Mesenchymal stem cell (in vitro differentiated cells and primary cell): Measurements from ENCODE around the gene SLC9A5.

Experiments
- DNase-seq: peaks from one replicate; pipeline ENCODE4 v3.0.0-alpha.2; 2013
- H2AFZ ChIP-seq: one replicate; pipeline ENCODE4 v1.6.1; 2013; ENCODE audit warnings: low read depth, mild to moderate bottlenecking, control low read depth, inconsistent platforms, low read length, moderate library complexity
- H2AK5ac ChIP-seq: 2 replicates; pipeline ENCODE4 v1.6.1; 2013; ENCODE audit warnings: low read length, moderate library complexity, mild to moderate bottlenecking, inconsistent platforms; ENCODE audit not compliant: severe bottlenecking
- H2BK120ac ChIP-seq: one replicate; pipeline ENCODE4 v1.6.1; 2013; ENCODE audit warnings: low read depth, mild to moderate bottlenecking, inconsistent platforms, low read length, moderate library complexity
- H2BK12ac ChIP-seq, 2 experiments: one replicate each; pipeline ENCODE4 v1.6.1; 2013; ENCODE audit warnings: inconsistent platforms in 2 of 2, low read length in 2 of 2, mild to moderate bottlenecking in 2 of 2, moderate library complexity in 2 of 2, control low read depth in 1 of 2
- H2BK15ac ChIP-seq: one replicate; pipeline ENCODE4 v1.6.1; 2013; ENCODE audit warnings: mild to moderate bottlenecking, low read depth, inconsistent platforms; ENCODE audit not compliant: poor library complexity, severe bottlenecking
- H2BK5ac ChIP-seq: 2 replicates; pipeline ENCODE4 v1.6.1; 2013; ENCODE audit warnings: low read depth, mild to moderate bottlenecking, low read length, control low read depth, inconsistent platforms; ENCODE audit not compliant: poor library complexity, severe bottlenecking
- H3K14ac ChIP-seq, 2 experiments: one replicate each; pipeline ENCODE4 v1.6.1; 2013; ENCODE audit warnings: inconsistent platforms in 2 of 2, low read length in 2 of 2, control low read depth in 1 of 2, mild to moderate bottlenecking in 1 of 2, moderate library complexity in 1 of 2
- H3K18ac ChIP-seq, 2 experiments: one replicate each; pipeline ENCODE4 v1.6.1; 2013; ENCODE audit warnings: inconsistent platforms in 2 of 2, low read length in 2 of 2, control low read depth in 1 of 2, low read depth in 1 of 2, mild to moderate bottlenecking in 1 of 2
- H3K23ac ChIP-seq, 2 experiments: one replicate each; pipeline ENCODE4 v1.6.1; 2013; ENCODE audit warnings: inconsistent platforms in 2 of 2, low read length in 2 of 2, mild to moderate bottlenecking in 2 of 2, moderate library complexity in 2 of 2, control low read depth in 1 of 2
- H3K27ac ChIP-seq: 2 replicates; pipeline ENCODE4 v1.5.1; 2013; ENCODE audit warnings: mild to moderate bottlenecking, moderate library complexity, low read length, control low read depth, inconsistent platforms; ENCODE audit not compliant: poor library complexity, severe bottlenecking
- H3K27me3 ChIP-seq, 2 experiments: 2 replicates each; pipeline versions ENCODE4 v1.6.1 to v1.7.0; 2013; ENCODE audit warnings: low read length in 2 of 2, mild to moderate bottlenecking in 2 of 2, moderate library complexity in 2 of 2, control low read depth in 1 of 2, inconsistent platforms in 1 of 2; ENCODE audit not compliant: control insufficient read depth in 1 of 2, insufficient read depth in 1 of 2
- H3K36me3 ChIP-seq, 2 experiments: 2 replicates each; pipeline versions ENCODE4 v1.6.1 to v1.7.0; 2013; ENCODE audit warnings: low read length in 2 of 2, control low read depth in 1 of 2, inconsistent platforms in 1 of 2, low read depth in 1 of 2, mild to moderate bottlenecking in 1 of 2; ENCODE audit not compliant: insufficient read depth in 2 of 2, control insufficient read depth in 1 of 2
- H3K4ac ChIP-seq, 2 experiments: one replicate each; pipeline ENCODE4 v1.6.1; 2013; ENCODE audit warnings: inconsistent platforms in 2 of 2, low read length in 2 of 2, mild to moderate bottlenecking in 2 of 2, moderate library complexity in 2 of 2, control low read depth in 1 of 2, low read depth in 1 of 2
- H3K4me1 ChIP-seq: 2 replicates; pipeline ENCODE4 v1.6.1; 2013; ENCODE audit warnings: low read depth, low read length, control low read depth; ENCODE audit not compliant: control insufficient read depth, insufficient read depth
- H3K4me2 ChIP-seq: 2 replicates; pipeline ENCODE4 v1.6.1; 2013; ENCODE audit warnings: low read length, mild to moderate bottlenecking, inconsistent platforms; ENCODE audit not compliant: poor library complexity, severe bottlenecking
- H3K4me3 ChIP-seq, 2 experiments: 2 replicates each; pipeline versions ENCODE4 v1.5.1 to v1.7.0; 2013; ENCODE audit warnings: low read length in 2 of 2, mild to moderate bottlenecking in 2 of 2, control low read depth in 1 of 2, low read depth in 1 of 2; ENCODE audit not compliant: insufficient read depth in 1 of 2
- H3K79me1 ChIP-seq: replicated peaks from 2 replicates; pipeline ENCODE4 v1.6.1; 2013; ENCODE audit warnings: mild to moderate bottlenecking, control low read depth, low read length, inconsistent platforms; ENCODE audit not compliant: poor library complexity, severe bottlenecking
- H3K9ac ChIP-seq: 2 replicates; pipeline ENCODE4 v1.7.0; 2013; ENCODE audit warnings: mild to moderate bottlenecking, low read length, moderate library complexity
- H3K9me3 ChIP-seq: 2 replicates; pipeline ENCODE4 v1.7.0; 2013; ENCODE audit warnings: mild to moderate bottlenecking, low read length; ENCODE audit not compliant: control insufficient read depth
- H4K8ac ChIP-seq: one replicate; pipeline ENCODE4 v1.6.1; 2013; ENCODE audit warnings: inconsistent platforms, mild to moderate bottlenecking, low read length, moderate library complexity
- H4K91ac ChIP-seq: one replicate; pipeline ENCODE4 v1.6.1; 2013; ENCODE audit warnings: mild to moderate bottlenecking, low read length, inconsistent platforms
- WGBS: methylation state at CpG from one replicate; pipeline ENCODE4 v1.1.7; 2013; ENCODE audit warnings: mixed read lengths; 5-methylcytosine and 5-hydroxymethylcytosine counted together

SLC9A5 gene

DNA sequence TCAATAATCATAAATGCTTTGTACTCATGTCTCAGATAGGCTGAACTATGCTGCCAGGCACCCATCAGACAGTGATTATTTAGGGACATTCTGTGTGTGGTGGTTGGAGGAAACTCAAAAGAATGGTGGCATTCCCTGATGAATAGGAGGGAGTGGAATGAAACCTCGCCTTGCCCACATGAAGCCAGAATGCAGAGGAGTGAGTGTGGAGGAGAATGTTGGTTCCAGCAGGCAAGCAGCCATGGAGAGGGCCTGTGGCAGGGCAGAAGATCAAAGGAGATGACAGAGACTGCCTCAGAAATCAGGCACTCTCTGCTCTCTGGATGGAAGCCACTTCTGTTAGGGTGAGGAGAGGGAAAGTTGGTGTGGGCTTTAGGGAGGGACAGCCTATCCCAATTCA is 55.2 kb downstream of the SLC9A5 start:
- no peak for DNase-seq
- Histone ChIP-seq H3K9ac (no peak overlapping the region), H2BK120ac (no peak overlapping the region), H3K4me2 (no peak overlapping the region), H2AFZ (no peak overlapping the region), H3K14ac (no peak overlapping the region), H3K4ac (no peak overlapping the region), H2BK12ac (no peak overlapping the region), H3K18ac (no peak overlapping the region), H4K8ac (no peak overlapping the region), H3K79me1 (no peaks in the 10 kb centered on the region), H2BK15ac (no peak overlapping the region), H3K9me3 (no peaks in the 10 kb centered on the region), H2BK5ac (no peak overlapping the region), H3K4me1 (peaks cover 3% of the 10 kb centered on the region), H3K36me3 (no peaks in the 10 kb centered on the region), H3K27ac (no peak overlapping the region), H2AK5ac (no peak overlapping the region), H4K91ac (no peak overlapping the region), H3K23ac (no peak overlapping the region), H3K27me3 (peaks cover 0 to 8% of the 10 kb centered on the region in 2 experiments), H3K4me3 (no peak overlapping the region)
- 83% methylated on average over 1 of the region's 1 CpG for WGBS

- no peak overlapping the region for H2AFZ ChIP-seq
- H3K9ac ChIP-seq, result no peak overlapping the region
- no peak overlapping the region for H3K23ac ChIP-seq
These were observed 56.7 kb downstream of the SLC9A5 start for GRCh38 chr16:67305216-67306071.

GRCh38 chr16:67310561-67310960 is 61.8 kb downstream of the SLC9A5 start:
- Histone ChIP-seq H2BK12ac (peak overlapping the region; percentile 85 to 88), H2BK120ac (peak overlapping the region; percentile 54), H2BK15ac (no peak overlapping the region), H3K4ac (peak overlapping the region; percentile 35 to 45), H3K27me3 (no peaks in the 10 kb centered on the region), H3K14ac (no peak overlapping the region), H2AFZ (no peak overlapping the region), H3K79me1 (no peaks in the 10 kb centered on the region), H3K9ac (no peak overlapping the region), H2AK5ac (no peak overlapping the region), H3K4me3 (no peak overlapping the region), H4K91ac (peak overlapping the region; percentile 94), H2BK5ac (no peak overlapping the region), H4K8ac (no peak overlapping the region), H3K36me3 (no peaks in the 10 kb centered on the region), H3K4me2 (no peak overlapping the region), H3K9me3 (no peaks in the 10 kb centered on the region), H3K4me1 (peaks cover 4% of the 10 kb centered on the region), H3K18ac (peak overlapping the region; percentile 49 to 74), H3K27ac (no peak overlapping the region), H3K23ac (no peak overlapping the region)
- peak; percentile 14 for DNase-seq
- WGBS, result 96% methylated on average over 3 of the region's 3 CpGs

More at GRCh38 chr16:67305216-67306071, 56.7 kb downstream of the SLC9A5 start:
- H2BK120ac ChIP-seq, result no peak overlapping the region
- H3K4me1 ChIP-seq, result peaks cover 3% of the 10 kb centered on the region
- no peaks in the 10 kb centered on the region for H3K9me3 ChIP-seq
- peaks cover 0 to under 1% of the 10 kb centered on the region in 2 experiments for H3K27me3 ChIP-seq
- H3K79me1 ChIP-seq, result no peaks in the 10 kb centered on the region
- no peak overlapping the region for H4K91ac ChIP-seq
- no peak overlapping the region for H2BK5ac ChIP-seq
- no peak overlapping the region for H3K4me3 ChIP-seq
- H2BK12ac ChIP-seq, result no peak overlapping the region
- no peak overlapping the region for H3K27ac ChIP-seq
- no peak overlapping the region for H3K4me2 ChIP-seq
- H2AK5ac ChIP-seq, result no peak overlapping the region
- H3K4ac ChIP-seq, result no peak overlapping the region
- no peak overlapping the region for H3K18ac ChIP-seq
- H3K14ac ChIP-seq, result no peak overlapping the region
- H3K36me3 ChIP-seq, result no peaks in the 10 kb centered on the region
- WGBS, result 87% methylated on average over 13 of the region's 13 CpGs
- H4K8ac ChIP-seq, result no peak overlapping the region
- H2BK15ac ChIP-seq, result no peak overlapping the region
- no peak for DNase-seq

GRCh38 chr16:67311607-67312488 is 63.1 kb downstream of the SLC9A5 start:
- no peak overlapping the region for H3K4me2 ChIP-seq
- H3K36me3 ChIP-seq, result no peaks in the 10 kb centered on the region
- WGBS, result 18% methylated on average over 4 of the region's 5 CpGs

More at GRCh38 chr16:67311607-67312488, 63.1 kb downstream of the SLC9A5 start:
- Histone ChIP-seq H2BK15ac (no peak overlapping the region), H2AFZ (no peak overlapping the region), H3K14ac (peak overlapping the region in 1 of 2 experiments; percentile 46), H3K27ac (peak overlapping the region; percentile 30), H3K23ac (no peak overlapping the region), H2BK12ac (peak overlapping the region; percentile 85 to 96), H3K79me1 (no peaks in the 10 kb centered on the region), H3K27me3 (no peaks in the 10 kb centered on the region), H3K4me1 (peaks cover 4% of the 10 kb centered on the region), H4K91ac (peak overlapping the region; percentile 80), H3K4me3 (no peak overlapping the region), H3K9ac (peak overlapping the region; percentile 82), H3K18ac (peak overlapping the region; percentile 66 to 74), H2BK120ac (peak overlapping the region; percentile 77), H2AK5ac (no peak overlapping the region), H3K4ac (peak overlapping the region; percentile 46 to 87), H4K8ac (peak overlapping the region; percentile 76), H3K9me3 (no peaks in the 10 kb centered on the region), H2BK5ac (no peak overlapping the region)
- peak; percentile 100 for DNase-seq
